OCI-LY3 (cell line): Measurements from ENCODE around the gene CAMK2D.

ENCODE experiments used
- H2AFZ ChIP-seq: fragments of 200-600, 300-600 bp; shearing (Covaris generic); 2 replicates; pipeline ENCODE4 v1.6.0; 2014; ENCODE audit warnings: antibody characterized with exemption, low read depth, low read length
- H3K27ac ChIP-seq: fragments of 200-600, 300-600 bp; sonication (generic); 2 replicates; pipeline ENCODE4 v1.5.1; 2014; ENCODE audit warnings: mild to moderate bottlenecking, low read length, moderate library complexity, mixed read lengths
- H3K27me3 ChIP-seq: fragments of 200-600, 300-600 bp; sonication (generic); 2 replicates; pipeline ENCODE4 v1.6.1; 2014; ENCODE audit warnings: low read depth, low read length, mixed read lengths
- H3K36me3 ChIP-seq: fragments of 200-600, 300-600 bp; sonication (generic); replicated peaks from 2 replicates; pipeline ENCODE3; 2014; ENCODE audit warnings: low read depth, low read length, mixed read lengths
- H3K4me1 ChIP-seq: fragments of 300-600, 200-600 bp; sonication (generic); 2 replicates; pipeline ENCODE4 v1.6.1; 2014; ENCODE audit warnings: low read length, mixed read lengths
- H3K4me2 ChIP-seq: fragments of 200-600, 300-600 bp; sonication (generic); 2 replicates; pipeline ENCODE4 v1.6.1; 2014; ENCODE audit warnings: low read length, mixed read lengths
- H3K4me3 ChIP-seq: fragments of 300-600, 200-600 bp; sonication (generic); 2 replicates; pipeline ENCODE4 v1.5.1; 2014; ENCODE audit warnings: antibody characterized with exemption, mild to moderate bottlenecking, low read length, moderate library complexity
- H3K79me2 ChIP-seq: fragments of 300-600, 200-600 bp; shearing (Covaris generic); 2 replicates; pipeline ENCODE4 v1.6.1; 2014; ENCODE audit warnings: mild to moderate bottlenecking, low read length, mixed read lengths
- H3K9ac ChIP-seq: fragments of 300-600, 200-600 bp; shearing (Covaris generic); 2 replicates; pipeline ENCODE4 v1.6.0; 2014; ENCODE audit warnings: mild to moderate bottlenecking, low read length, moderate library complexity
- H3K9me3 ChIP-seq: fragments of 200-600, 300-600 bp; shearing (Covaris generic); 2 replicates; pipeline ENCODE4 v1.6.1; 2014; ENCODE audit warnings: low read length, mixed read lengths; ENCODE audit not compliant: insufficient read depth
- H4K20me1 ChIP-seq: fragments of 200-600, 300-600 bp; sonication (generic); 2 replicates; pipeline ENCODE4 v1.6.1; 2016; ENCODE audit warnings: low read length, mixed read lengths; ENCODE audit not compliant: insufficient read depth
- CTCF ChIP-seq: fragments of 200-600, 300-600 bp; sonication (generic); IDR thresholded peaks from 2 replicates; pipeline ENCODE4 v1.5.1; 2014; ENCODE audit warnings: antibody characterized with exemption, low read length, low read depth
- EZH2phosphoT487 ChIP-seq: fragments of 200-600 bp; shearing (Covaris generic); IDR thresholded peaks from 2 replicates; pipeline ENCODE4 v1.6.1; 2018; ENCODE audit warnings: antibody characterized with exemption, mixed run types, low read depth

Gene CAMK2D

GRCh38 chr4:113610537-113610936 lies 151.0 kb downstream of the CAMK2D start:
- Histone ChIP-seq H3K79me2 (no peaks in the 10 kb centered on the region), H3K4me2 (no peak overlapping the region), H3K4me1 (no peaks in the 10 kb centered on the region)

GRCh38 chr4:113607998-113608397 lies 153.5 kb downstream of the CAMK2D start:
- Histone ChIP-seq H3K4me3 (no peak overlapping the region), H3K27me3 (no peaks in the 10 kb centered on the region), H3K9ac (no peak overlapping the region), H3K4me2 (no peak overlapping the region), H3K79me2 (no peaks in the 10 kb centered on the region), H3K9me3 (no peaks in the 10 kb centered on the region), H3K27ac (no peak overlapping the region), H4K20me1 (no peaks in the 10 kb centered on the region), H3K4me1 (no peaks in the 10 kb centered on the region), H3K36me3 (no peaks in the 10 kb centered on the region), H2AFZ (no peak overlapping the region)
- TF ChIP-seq CTCF (no peak), EZH2phosphoT487 (no peak)

More at GRCh38 chr4:113610537-113610936, 151.0 kb downstream of the CAMK2D start:
- Histone ChIP-seq H4K20me1 (no peaks in the 10 kb centered on the region), H3K27me3 (no peaks in the 10 kb centered on the region), H3K9ac (no peak overlapping the region), H3K4me3 (no peak overlapping the region), H2AFZ (no peak overlapping the region), H3K36me3 (no peaks in the 10 kb centered on the region), H3K9me3 (no peaks in the 10 kb centered on the region), H3K27ac (no peak overlapping the region)
- no peak for TF ChIP-seq EZH2phosphoT487
- TF ChIP-seq CTCF = no peak

- Histone ChIP-seq H3K4me2 (no peak overlapping the region), H3K9me3 (no peaks in the 10 kb centered on the region), H3K4me3 (no peak overlapping the region), H3K27ac (no peak overlapping the region), H4K20me1 (no peaks in the 10 kb centered on the region), H3K9ac (no peak overlapping the region), H3K27me3 (no peaks in the 10 kb centered on the region), H3K4me1 (no peaks in the 10 kb centered on the region), H3K36me3 (no peaks in the 10 kb centered on the region), H2AFZ (no peak overlapping the region), H3K79me2 (no peaks in the 10 kb centered on the region)
- TF ChIP-seq CTCF (no peak), EZH2phosphoT487 (no peak)
Observed at GRCh38 chr4:113607147-113607720, 154.3 kb downstream of the CAMK2D start.

- Histone ChIP-seq H3K9ac (no peak overlapping the region), H3K36me3 (no peaks in the 10 kb centered on the region), H4K20me1 (no peaks in the 10 kb centered on the region), H3K27me3 (no peaks in the 10 kb centered on the region), H3K79me2 (no peaks in the 10 kb centered on the region), H3K4me1 (no peaks in the 10 kb centered on the region), H3K4me2 (no peak overlapping the region), H3K27ac (no peak overlapping the region), H3K9me3 (no peaks in the 10 kb centered on the region), H2AFZ (no peak overlapping the region), H3K4me3 (no peak overlapping the region)
- TF ChIP-seq CTCF = no peak
- no peak for TF ChIP-seq EZH2phosphoT487
Observed at GRCh38 chr4:113604955-113605354, 156.6 kb downstream of the CAMK2D start.
